GM18502 (cell line): ENCODE measurements around the gene NUP210L.
"Not testable (repeated sequence)": the region's sequence is repeated elsewhere in the genome, so short reads cannot be mapped to it uniquely, and the experiment has no call there.

Experiments used
- ATAC-seq: cut with Tn5 transposase; IDR thresholded peaks from one replicate; pipeline ENCODE4 v1.9.1; 2021; ENCODE audit warnings: mild to moderate bottlenecking; ENCODE audit not compliant: unreplicated experiment, poor library complexity

NUP210L gene

GRCh38 chr1:154104433-154105082, 50.3 kb downstream of the NUP210L start:
- no peak for ATAC-seq

- not testable (repeated sequence) for ATAC-seq
Observed at GRCh38 chr1:154100141-154100540, 54.7 kb downstream of the NUP210L start.

GRCh38 chr1:154097873-154098272, 57.0 kb downstream of the NUP210L start:
- no peak for ATAC-seq

DNA sequence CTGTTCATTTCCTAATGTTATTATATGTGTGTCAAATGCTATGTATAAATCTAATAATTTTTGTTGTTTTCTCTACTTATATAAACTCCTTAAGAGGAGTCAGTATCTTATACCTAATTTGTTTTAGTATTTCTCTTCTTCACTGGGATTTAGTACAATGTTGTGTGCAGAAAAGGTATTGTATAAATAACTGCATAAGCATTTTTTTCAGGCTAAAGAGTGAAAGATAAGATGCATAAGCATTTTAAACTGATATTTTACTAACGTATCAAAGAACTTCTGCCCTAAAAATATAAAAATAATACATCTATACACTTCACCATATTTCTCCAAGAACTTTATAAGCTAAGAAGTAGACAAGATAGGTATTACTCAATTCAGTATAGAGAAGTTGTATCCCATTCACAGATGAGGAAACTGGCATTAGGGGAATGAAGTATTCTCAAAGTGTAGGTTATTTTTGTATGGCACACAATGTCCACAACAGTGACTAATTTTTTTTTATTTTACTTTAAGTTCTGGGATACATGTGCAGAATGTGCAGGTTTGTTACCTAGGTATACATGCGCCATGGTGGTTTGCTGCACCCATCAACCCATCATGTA, 59.3 kb downstream of the NUP210L start:
- ATAC-seq = no peak

GRCh38 chr1:154094411-154094810, 60.5 kb downstream of the NUP210L start:
- ATAC-seq = no peak

GRCh38 chr1:154093699-154094098, 61.2 kb downstream of the NUP210L start:
- no peak for ATAC-seq

DNA sequence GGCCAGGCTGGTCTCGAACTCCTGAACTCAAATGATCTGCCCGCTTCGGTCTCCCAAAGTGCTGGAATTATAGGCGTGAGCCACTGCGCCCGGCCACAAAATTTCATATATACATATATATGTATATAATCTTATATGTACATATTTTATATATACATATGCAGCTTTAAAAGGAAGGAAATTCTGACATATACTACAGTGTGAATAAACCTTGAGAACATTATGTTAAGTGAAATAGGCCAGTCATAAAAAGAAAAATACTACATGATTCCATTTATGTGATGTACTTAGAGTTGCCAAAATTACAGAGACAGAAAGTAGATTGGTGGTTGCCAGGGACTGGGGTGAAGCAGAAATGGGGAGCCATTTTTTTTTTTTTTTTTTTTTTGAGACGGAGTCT, 63.2 kb downstream of the NUP210L start:
- no peak for ATAC-seq

- no peak for ATAC-seq
Observed at GRCh38 chr1:154087574-154087973, 67.3 kb downstream of the NUP210L start.

GRCh38 chr1:154083057-154083456, 71.8 kb downstream of the NUP210L start:
- ATAC-seq = not testable (repeated sequence)

DNA sequence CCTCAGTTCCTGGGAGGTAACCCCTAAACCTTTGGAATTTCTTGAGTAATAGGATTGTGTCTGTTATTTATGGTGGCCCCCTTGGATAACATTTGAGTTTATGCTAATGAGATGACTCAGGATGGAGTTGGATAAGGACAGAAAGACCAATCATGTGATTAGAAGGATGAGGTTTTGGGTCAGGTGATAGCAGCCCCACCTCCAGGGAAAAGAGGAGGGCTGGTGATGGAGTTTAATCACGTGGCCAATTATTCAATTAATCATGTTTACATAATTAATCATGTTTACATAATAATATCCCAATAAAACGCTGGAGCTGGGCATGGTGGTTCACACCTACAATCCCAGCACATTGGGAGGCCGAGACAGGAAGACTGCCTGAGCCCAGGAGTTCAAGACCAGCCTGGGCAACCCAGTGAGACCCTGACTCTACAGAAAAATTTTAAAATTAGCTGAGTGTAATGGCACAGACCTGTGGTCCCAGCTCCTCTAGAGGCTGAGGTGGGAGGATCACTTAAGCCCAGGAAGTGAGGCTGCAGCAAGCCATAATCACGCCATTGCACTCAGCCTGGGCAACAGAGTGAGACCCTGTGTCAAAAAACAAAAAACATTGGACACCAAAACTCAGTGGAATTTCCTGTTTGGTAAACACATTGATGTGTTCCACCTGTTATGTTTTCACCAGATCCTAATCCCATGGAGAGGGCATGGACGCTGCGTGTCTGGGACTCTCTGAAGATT, 73.3 kb downstream of the NUP210L start:
- no peak for ATAC-seq

DNA sequence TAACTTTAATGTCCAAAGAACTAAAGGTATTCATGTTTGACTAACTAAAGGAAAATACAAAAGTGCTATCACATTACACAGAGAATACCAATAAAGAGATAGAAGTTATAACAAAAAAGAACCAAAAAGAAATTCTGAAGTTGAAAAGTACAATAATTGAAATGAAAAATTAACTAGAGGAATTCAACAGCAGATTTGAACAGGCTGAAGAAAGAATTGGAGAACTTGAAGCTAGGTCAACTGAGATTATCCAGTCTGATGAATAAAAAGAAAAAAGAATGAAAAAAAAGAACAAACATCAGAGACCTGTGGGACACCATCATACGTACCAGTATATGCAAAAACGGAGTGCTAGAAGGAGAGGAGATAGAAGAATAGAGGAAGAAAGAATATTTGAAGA, 78.5 kb downstream of the NUP210L start:
- ATAC-seq = no peak

GRCh38 chr1:154075746-154076145, 79.1 kb downstream of the NUP210L start:
- ATAC-seq = no peak

DNA sequence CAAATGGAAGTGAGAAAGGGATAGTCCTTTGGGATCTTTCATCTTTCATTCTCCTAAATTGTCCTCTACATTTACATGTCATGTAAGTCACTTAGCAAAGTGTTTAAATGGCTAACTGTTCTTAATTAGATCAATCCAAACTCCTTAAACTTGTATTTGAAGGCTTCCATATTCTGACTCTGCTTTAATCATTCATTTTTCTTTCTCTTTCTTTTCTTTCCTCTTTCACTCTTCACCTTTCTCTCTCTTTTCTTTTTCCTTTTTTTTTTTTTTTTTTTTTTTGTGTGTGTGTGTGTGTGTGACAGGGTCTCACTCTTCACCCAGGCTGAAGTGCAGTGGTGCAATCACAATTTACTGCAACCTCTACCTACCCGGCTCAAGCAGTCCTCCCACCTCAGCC, 92.6 kb downstream of the NUP210L start:
- ATAC-seq = no peak

GRCh38 chr1:154047436-154047835, 107.4 kb downstream of the NUP210L start:
- ATAC-seq = not testable (repeated sequence)

DNA sequence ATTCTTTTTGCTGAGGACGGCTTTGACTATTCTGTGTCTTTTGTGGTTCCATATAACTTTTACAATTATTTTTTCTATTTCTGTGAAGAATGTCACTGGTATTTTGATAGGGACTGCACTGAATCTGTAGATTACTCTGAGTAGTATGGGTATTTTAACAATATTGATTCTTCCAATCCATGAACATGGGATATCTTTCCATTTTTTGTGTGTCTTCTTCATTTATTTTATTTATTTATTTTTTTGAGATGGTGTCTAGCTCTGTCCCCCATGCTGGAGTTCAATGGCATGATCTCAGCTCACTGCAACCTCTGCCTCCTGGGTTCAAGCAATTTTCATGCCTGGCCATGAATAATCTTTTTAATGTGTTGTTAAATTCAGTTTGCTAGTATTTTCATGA, 121.2 kb downstream of the NUP210L start:
- ATAC-seq = not testable (repeated sequence)

GRCh38 chr1:154019940-154020339, 134.9 kb downstream of the NUP210L start:
- ATAC-seq = no peak

DNA sequence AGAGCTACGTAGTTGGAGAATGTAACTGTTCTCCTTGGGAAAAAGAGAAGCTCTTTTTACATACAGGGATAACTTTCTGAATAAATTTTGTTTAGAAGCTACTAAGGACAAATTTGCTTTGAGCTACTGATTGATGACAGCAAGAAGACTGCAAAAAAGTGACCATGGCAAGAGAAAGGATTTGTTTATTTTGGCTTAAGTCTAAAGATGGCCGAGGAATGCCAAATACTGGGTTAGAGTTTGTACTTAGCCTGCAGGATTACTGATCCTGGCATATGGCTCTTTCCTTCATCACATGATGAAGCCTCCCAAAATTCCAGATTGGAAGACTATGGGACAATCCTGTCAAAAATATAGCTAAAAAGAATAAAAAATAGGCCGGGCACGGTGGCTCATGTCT, 135.6 kb downstream of the NUP210L start:
- ATAC-seq = no peak

DNA sequence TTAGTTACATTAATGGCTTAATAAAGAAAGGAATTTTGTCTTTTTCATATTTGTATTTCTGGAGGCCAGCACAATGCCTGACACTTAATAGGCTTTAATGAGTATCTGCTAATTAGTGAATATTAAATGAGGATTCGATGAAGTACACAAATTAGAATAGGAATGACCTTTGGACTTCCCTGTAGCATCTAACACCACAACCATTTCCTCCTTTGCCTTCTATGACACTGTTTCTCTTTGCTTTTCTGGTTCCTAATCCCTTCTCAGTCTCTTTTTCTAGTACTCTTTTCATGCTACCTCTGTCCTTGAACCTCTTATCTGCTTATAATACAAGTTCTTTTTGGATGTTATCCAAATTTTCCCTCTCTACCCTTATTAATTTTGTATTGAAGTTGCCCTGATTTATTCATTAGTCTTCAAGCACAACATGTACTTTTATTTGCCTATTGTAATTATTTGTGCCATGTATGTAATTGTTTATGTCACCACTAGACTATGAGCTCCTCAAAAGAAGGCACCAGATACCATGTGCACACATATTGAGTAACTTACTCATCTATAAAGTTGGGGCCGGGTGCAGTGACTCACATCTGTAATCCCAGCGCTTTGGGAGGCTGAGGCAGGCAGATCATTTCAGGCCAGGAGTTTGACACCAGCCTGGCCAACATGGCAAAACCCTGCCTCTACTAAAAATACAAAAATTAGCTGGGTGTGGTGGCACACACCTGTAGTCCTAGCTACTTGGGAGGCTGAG, 140.5 kb downstream of the NUP210L start:
- no peak for ATAC-seq

DNA sequence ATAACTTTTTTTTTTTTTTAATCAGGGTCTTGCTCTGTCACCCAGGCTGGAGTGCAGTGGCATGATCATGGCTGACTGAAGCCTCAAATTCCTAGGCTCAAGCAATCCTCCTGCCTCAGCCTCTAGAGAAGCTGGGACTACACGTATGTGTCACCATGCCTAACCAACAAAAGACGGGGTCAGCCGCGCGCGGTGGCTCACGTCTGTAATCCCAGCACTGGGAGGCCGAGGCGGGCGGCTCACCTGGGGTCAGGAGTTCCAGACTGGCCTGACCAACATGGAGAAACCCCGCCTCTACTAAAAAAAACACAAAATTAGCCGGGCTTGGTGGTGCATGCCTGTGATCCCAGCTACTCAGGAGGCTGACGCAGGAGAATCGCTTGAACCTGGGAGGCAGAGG, 142.3 kb downstream of the NUP210L start:
- not testable (repeated sequence) for ATAC-seq

- ATAC-seq = no peak
Observed at GRCh38 chr1:154012129-154012528, 142.7 kb downstream of the NUP210L start.

DNA sequence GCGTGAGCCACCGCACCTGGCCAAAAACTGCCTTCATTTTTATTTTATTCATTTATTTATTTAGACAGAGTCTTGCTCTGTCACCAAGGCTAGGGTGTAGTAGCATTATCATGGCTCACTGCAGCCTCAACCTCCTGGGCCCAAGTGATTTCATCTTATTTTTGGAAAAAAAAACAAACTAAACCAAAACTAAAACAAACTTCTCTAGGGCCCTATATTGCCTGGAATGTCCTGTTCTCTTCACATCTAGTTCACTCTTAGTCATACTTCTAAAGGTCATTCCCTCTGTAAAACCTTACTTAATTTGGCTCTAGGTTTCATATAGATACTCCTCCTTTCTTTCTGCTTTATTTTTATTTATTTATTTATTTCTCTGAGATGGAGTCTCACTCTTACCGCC, 148.7 kb downstream of the NUP210L start:
- no peak for ATAC-seq
